ENCODE data around the gene FHIT. TPM values are rescaled to one million over a fixed set of nuclear protein-coding genes. Genes with fewer than 3 reads are reported as not detected.

FHIT gene
- total RNA-seq, 4 donors from 2014 or later = 3.5 to 17.0 (median 16.7) TPM

- no peaks in the 10 kb centered on the region for H3K9me3 ChIP-seq
- H3K4me1 ChIP-seq = no peaks in the 10 kb centered on the region
- no peak for DNase-seq
- no peak overlapping the region for H3K27ac ChIP-seq
- no peaks in the 10 kb centered on the region for H3K27me3 ChIP-seq
- H3K36me3 ChIP-seq = no peaks in the 10 kb centered on the region
- no peak overlapping the region for H3K4me3 ChIP-seq
- TF ChIP-seq CTCF (IDR thresholded peaks at IDR 0.05) (no peak), POLR2A (IDR thresholded peaks at IDR 0.05) (no peak)
Observed at GRCh38 chr3:60829058-60829457, 422.2 kb downstream of the FHIT start.

- Histone ChIP-seq H3K4me1 (no peaks in the 10 kb centered on the region), H3K36me3 (no peaks in the 10 kb centered on the region), H3K4me3 (no peak overlapping the region), H3K27ac (no peak overlapping the region), H3K9me3 (no peaks in the 10 kb centered on the region), H3K27me3 (no peaks in the 10 kb centered on the region)
- TF ChIP-seq POLR2A (IDR thresholded peaks at IDR 0.05) (no peak), CTCF (IDR thresholded peaks at IDR 0.05) (no peak)
- DNase-seq = no peak
Observed at GRCh38 chr3:60827666-60828065, 423.6 kb downstream of the FHIT start.

GRCh38 chr3:60826511-60826910 is 424.7 kb downstream of the FHIT start:
- Histone ChIP-seq H3K36me3 (no peaks in the 10 kb centered on the region), H3K9me3 (no peaks in the 10 kb centered on the region), H3K27me3 (no peaks in the 10 kb centered on the region), H3K27ac (no peak overlapping the region), H3K4me3 (no peak overlapping the region), H3K4me1 (no peaks in the 10 kb centered on the region)
- no peak for DNase-seq
- TF ChIP-seq POLR2A (IDR thresholded peaks at IDR 0.05) (no peak), CTCF (IDR thresholded peaks at IDR 0.05) (no peak)

GRCh38 chr3:60812502-60812901 is 438.8 kb downstream of the FHIT start:
- Histone ChIP-seq H3K9me3 (no peaks in the 10 kb centered on the region), H3K4me1 (no peaks in the 10 kb centered on the region), H3K4me3 (no peak overlapping the region), H3K36me3 (no peaks in the 10 kb centered on the region), H3K27ac (no peak overlapping the region), H3K27me3 (no peaks in the 10 kb centered on the region)
- no peak for DNase-seq
- TF ChIP-seq POLR2A (IDR thresholded peaks at IDR 0.05) (no peak), CTCF (IDR thresholded peaks at IDR 0.05) (no peak)

GRCh38 chr3:60810881-60811280 is 440.4 kb downstream of the FHIT start:
- no peaks in the 10 kb centered on the region for H3K27me3 ChIP-seq

More at GRCh38 chr3:60810881-60811280, 440.4 kb downstream of the FHIT start:
- TF ChIP-seq CTCF (IDR thresholded peaks at IDR 0.05) = no peak
- TF ChIP-seq POLR2A (IDR thresholded peaks at IDR 0.05) = no peak
- Histone ChIP-seq H3K9me3 (no peaks in the 10 kb centered on the region), H3K4me1 (no peaks in the 10 kb centered on the region), H3K36me3 (no peaks in the 10 kb centered on the region), H3K27ac (no peak overlapping the region), H3K4me3 (no peak overlapping the region)
- no peak for DNase-seq

Data from Peyer's patch (tissue), 4 donors.